ENCODE data around the gene SERTAD1.

GRCh38 chr19:40444000-40444824, 18.4 kb upstream of the SERTAD1 start, which contains the start of gene SERTAD3:
- peak in 1 of 3 donors; percentile 33 for TF ChIP-seq CTCF (IDR thresholded peaks at IDR 0.05)
- TF ChIP-seq POLR2A (IDR thresholded peaks at IDR 0.05): peak in 1 of 2 donors; percentile 68

Measured in lower leg skin (tissue), 3 donors.